Keratinocyte (primary cell): ENCODE measurements around the gene LAMB4. TPM values are rescaled to one million over a fixed set of nuclear protein-coding genes. Genes with fewer than 3 reads are reported as not detected.
A peak's percentile ranks its signal among the peaks of the same experiment; 100 is the strongest.
"Not testable (repeated sequence)": the region's sequence is repeated elsewhere in the genome, so short reads cannot be mapped to it uniquely, and the experiment has no call there.

ENCODE experiments used
- DNase-seq: peaks from one replicate; pipeline ENCODE4 v3.0.0-alpha.2; 2011; ENCODE audit warnings: low read depth, missing footprints, low spot score
- FAIRE-seq: peaks from 2 replicates; lab custom pipeline; 2011; peaks lifted over from hg19 to GRCh38; lab: Jason Lieb, UNC
- H2AFZ ChIP-seq: 2 replicates; pipeline ENCODE4 v1.6.0; 2012; ENCODE audit warnings: low read length, control low read depth, inconsistent platforms; ENCODE audit not compliant: control insufficient read depth
- H3K27ac ChIP-seq: 2 replicates; pipeline ENCODE4 v1.5.1; 2011; ENCODE audit warnings: low read length; ENCODE audit not compliant: control insufficient read depth, insufficient read depth
- H3K27me3 ChIP-seq: 3 replicates; pipeline ENCODE4 v1.6.0; 2011; ENCODE audit warnings: low read length; ENCODE audit not compliant: control insufficient read depth, insufficient read depth; ENCODE audit errors: extremely low read depth
- H3K36me3 ChIP-seq, 2 experiments: 2 replicates in 1 of 2; 3 replicates in 1 of 2; pipeline ENCODE4 v1.5.1; 2011; ENCODE audit warnings: low read length in 2 of 2, mild to moderate bottlenecking in 1 of 2; ENCODE audit not compliant: control insufficient read depth in 2 of 2, insufficient read depth in 2 of 2; ENCODE audit errors: extremely low read depth in 1 of 2
- H3K4me1 ChIP-seq: 3 replicates; pipeline ENCODE4 v1.5.1; 2011; ENCODE audit warnings: low read length; ENCODE audit not compliant: control insufficient read depth, insufficient read depth; ENCODE audit errors: extremely low read depth
- H3K4me2 ChIP-seq: 3 replicates; pipeline ENCODE4 v1.6.0; 2011; ENCODE audit warnings: low read depth, low read length; ENCODE audit not compliant: control insufficient read depth, insufficient read depth; ENCODE audit errors: extremely low read depth
- H3K4me3 ChIP-seq, 3 experiments: fragments of 200-600 bp in 1 of 3; sonication (generic) in 1 of 3; 2 replicates in 2 of 3; 3 replicates in 1 of 3; pipeline ENCODE4 v1.5.1; 2011 to 2016; ENCODE audit warnings: low read length in 3 of 3, mild to moderate bottlenecking in 3 of 3, control low read depth in 2 of 3, inconsistent platforms in 1 of 3, low read depth in 1 of 3, mixed read lengths in 1 of 3, mixed run types in 1 of 3, moderate library complexity in 1 of 3; ENCODE audit not compliant: control insufficient read depth in 2 of 3, insufficient read depth in 2 of 3; ENCODE audit errors: extremely low read depth in 1 of 3
- H3K79me2 ChIP-seq: 2 replicates; pipeline ENCODE4 v1.6.0; 2012; ENCODE audit warnings: low read length; ENCODE audit not compliant: control insufficient read depth, insufficient read depth
- H3K9ac ChIP-seq: 3 replicates; pipeline ENCODE4 v1.6.0; 2011; ENCODE audit warnings: low read length; ENCODE audit not compliant: control insufficient read depth, insufficient read depth; ENCODE audit errors: extremely low read depth
- H3K9me1 ChIP-seq: 3 replicates; pipeline ENCODE4 v1.6.0; 2011; ENCODE audit warnings: low read length; ENCODE audit not compliant: control insufficient read depth, insufficient read depth; ENCODE audit errors: extremely low read depth
- H3K9me3 ChIP-seq: 2 replicates; pipeline ENCODE4 v1.5.1; 2012; ENCODE audit warnings: low read depth, low read length; ENCODE audit not compliant: control insufficient read depth
- H4K20me1 ChIP-seq: 3 replicates; pipeline ENCODE4 v1.6.0; 2011; ENCODE audit warnings: low read length; ENCODE audit not compliant: control insufficient read depth, insufficient read depth; ENCODE audit errors: extremely low read depth
- EZH2 ChIP-seq: IDR thresholded peaks from one replicate; pipeline ENCODE4 v1.6.1; 2012; ENCODE audit warnings: inconsistent platforms, mild to moderate bottlenecking, low read length, moderate library complexity
- dilution Hi-C: fragments of 300-500 bp; cut with MboI; formaldehyde crosslinking; loops from one replicate; pipeline ENCODE4 v1.7.0; 2020; ENCODE audit warnings: low sequenced_read_pairs; ENCODE audit not compliant: extremely low pct_ligation_motif_present
- polyA plus RNA-seq, 5 experiments: library from polyadenylated mRNA; depleted of rRNA in 3 of 5; stranded (reverse) in 3 of 5; stranded (forward) in 1 of 5; unstranded in 1 of 5; fragments of >200 nt; gene quantifications; 1 replicate in 1 of 5; 2 replicates in 3 of 5; 3 replicates in 1 of 5; pipeline versions ENCODE4 v1.2.1 to v1.2.3, GENCODE V29; 2011 to 2012; ENCODE audit warnings: missing spikeins in 2 of 5, low read depth in 1 of 5, low replicate concordance in 1 of 5
- TF ChIP-seq, protein P1 (sequence below), 3 experiments: IDR thresholded peaks in 1 of 3; conservative IDR thresholded peaks in 1 of 3; optimal IDR thresholded peaks in 1 of 3; 2 replicates in 2 of 3; 3 replicates in 1 of 3; pipeline versions ENCODE3 to v1.5.1; 2011; ENCODE audit warnings: low read length in 3 of 3, mild to moderate bottlenecking in 3 of 3, moderate library complexity in 2 of 3, control low read depth in 1 of 3, inconsistent platforms in 1 of 3; ENCODE audit not compliant: insufficient read depth in 2 of 3; ENCODE audit errors: extremely low read depth in 1 of 3

Gene LAMB4
- polyA plus RNA-seq, 1 donor (not counting 4 experiments of a cell fraction or from before 2014, with no cell fraction given): 3.7 TPM

DNA sequence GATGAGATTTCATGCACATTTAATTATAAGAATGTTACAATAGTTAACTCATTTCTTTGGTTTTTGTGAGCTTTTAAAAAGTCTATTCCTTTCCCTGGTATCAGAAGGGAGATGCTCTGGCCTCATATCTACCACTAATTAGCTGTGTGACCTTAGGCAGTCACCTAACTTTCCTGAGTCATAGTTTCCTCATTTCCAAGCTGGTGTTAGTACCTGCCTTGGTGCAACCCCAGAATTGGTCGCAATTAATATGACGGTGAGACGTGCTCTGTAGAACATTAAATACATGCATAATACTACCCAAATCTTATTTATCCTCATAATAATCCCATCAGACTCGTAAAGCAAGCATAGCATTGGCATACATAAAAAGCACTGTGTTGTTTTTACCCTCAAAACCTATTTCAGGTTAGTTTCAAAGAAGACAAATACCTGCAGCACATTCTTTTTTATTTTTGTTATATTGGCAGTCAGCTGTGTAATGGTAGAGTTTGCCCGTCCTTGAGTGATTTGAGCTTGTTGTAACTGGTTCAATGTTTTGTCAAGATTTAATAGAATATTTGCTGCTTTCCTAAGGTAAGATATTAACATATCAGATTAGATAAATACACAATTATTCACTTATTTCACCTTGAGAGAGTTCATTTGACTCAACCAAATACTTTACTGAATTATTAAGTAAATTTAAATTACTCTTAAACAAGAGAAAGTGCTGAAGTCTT is 96.2 kb downstream of the LAMB4 start:
- Histone ChIP-seq H3K4me2 (no peak overlapping the region), H3K27me3 (no peaks in the 10 kb centered on the region), H3K9ac (no peak overlapping the region), H3K36me3 (no peaks in the 10 kb centered on the region), H3K79me2 (no peaks in the 10 kb centered on the region), H3K4me1 (peaks cover 13% of the 10 kb centered on the region), H3K9me1 (no peaks in the 10 kb centered on the region), H4K20me1 (no peaks in the 10 kb centered on the region), H3K4me3 (no peak overlapping the region), H3K9me3 (no peaks in the 10 kb centered on the region), H3K27ac (no peak overlapping the region), H2AFZ (no peak overlapping the region)
- FAIRE-seq (peak; percentile 5), DNase-seq (no peak)
- dilution Hi-C loops: no loop called here
- no peak for TF ChIP-seq EZH2
- TF ChIP-seq, protein P1, sequence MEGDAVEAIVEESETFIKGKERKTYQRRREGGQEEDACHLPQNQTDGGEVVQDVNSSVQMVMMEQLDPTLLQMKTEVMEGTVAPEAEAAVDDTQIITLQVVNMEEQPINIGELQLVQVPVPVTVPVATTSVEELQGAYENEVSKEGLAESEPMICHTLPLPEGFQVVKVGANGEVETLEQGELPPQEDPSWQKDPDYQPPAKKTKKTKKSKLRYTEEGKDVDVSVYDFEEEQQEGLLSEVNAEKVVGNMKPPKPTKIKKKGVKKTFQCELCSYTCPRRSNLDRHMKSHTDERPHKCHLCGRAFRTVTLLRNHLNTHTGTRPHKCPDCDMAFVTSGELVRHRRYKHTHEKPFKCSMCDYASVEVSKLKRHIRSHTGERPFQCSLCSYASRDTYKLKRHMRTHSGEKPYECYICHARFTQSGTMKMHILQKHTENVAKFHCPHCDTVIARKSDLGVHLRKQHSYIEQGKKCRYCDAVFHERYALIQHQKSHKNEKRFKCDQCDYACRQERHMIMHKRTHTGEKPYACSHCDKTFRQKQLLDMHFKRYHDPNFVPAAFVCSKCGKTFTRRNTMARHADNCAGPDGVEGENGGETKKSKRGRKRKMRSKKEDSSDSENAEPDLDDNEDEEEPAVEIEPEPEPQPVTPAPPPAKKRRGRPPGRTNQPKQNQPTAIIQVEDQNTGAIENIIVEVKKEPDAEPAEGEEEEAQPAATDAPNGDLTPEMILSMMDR (optimal IDR thresholded peaks at IDR 0.05 in 1 of 3, IDR thresholded peaks at IDR 0.05 in 1 of 3, conservative IDR thresholded peaks at IDR 0.05 in 1 of 3; ENCODE audit: extremely low read depth in 1 of 3, insufficient read depth in 2 of 3, low read length in 3 of 3): no peak

GRCh38 chr7:108033309-108033708 is 96.9 kb downstream of the LAMB4 start:
- H3K36me3 ChIP-seq, H3K9me3 ChIP-seq, H3K9ac ChIP-seq, DNase-seq, dilution Hi-C loops, H2AFZ ChIP-seq, H3K4me3 ChIP-seq, H3K27me3 ChIP-seq, H4K20me1 ChIP-seq, H3K27ac ChIP-seq, H3K4me2 ChIP-seq, H3K79me2 ChIP-seq, FAIRE-seq, H3K9me1 ChIP-seq: not testable (repeated sequence)
- peaks cover 13% of the 10 kb centered on the region for H3K4me1 ChIP-seq

- H3K4me1 ChIP-seq: peaks cover 13% of the 10 kb centered on the region
- H3K79me2 ChIP-seq: no peaks in the 10 kb centered on the region
- H3K9me3 ChIP-seq: no peaks in the 10 kb centered on the region
- no peaks in the 10 kb centered on the region for H4K20me1 ChIP-seq
- H3K36me3 ChIP-seq: no peaks in the 10 kb centered on the region
- no peaks in the 10 kb centered on the region for H3K9me1 ChIP-seq
- H3K4me2 ChIP-seq: peak overlapping the region; percentile 33
- dilution Hi-C loops: no loop called here
- no peaks in the 10 kb centered on the region for H3K27me3 ChIP-seq
- TF ChIP-seq, protein P1 (optimal IDR thresholded peaks at IDR 0.05 in 1 of 3, IDR thresholded peaks at IDR 0.05 in 1 of 3, conservative IDR thresholded peaks at IDR 0.05 in 1 of 3; ENCODE audit: extremely low read depth in 1 of 3, insufficient read depth in 2 of 3, low read length in 3 of 3): no peak
- TF ChIP-seq EZH2: no peak
- DNase-seq (no peak), FAIRE-seq (peak; percentile 23)
- H2AFZ ChIP-seq: no peak overlapping the region
- no peak overlapping the region for H3K4me3 ChIP-seq
- H3K27ac ChIP-seq: no peak overlapping the region
- H3K9ac ChIP-seq: no peak overlapping the region
These were observed 99.6 kb downstream of the LAMB4 start for GRCh38 chr7:108030516-108030915.
